Measurements from ENCODE around the gene GNPTG. TPM values are rescaled to one million over a fixed set of nuclear protein-coding genes. Genes with fewer than 3 reads are reported as not detected.

Gene GNPTG
- total RNA-seq, 1 donor = 69.1 TPM

- TF ChIP-seq, protein P1, sequence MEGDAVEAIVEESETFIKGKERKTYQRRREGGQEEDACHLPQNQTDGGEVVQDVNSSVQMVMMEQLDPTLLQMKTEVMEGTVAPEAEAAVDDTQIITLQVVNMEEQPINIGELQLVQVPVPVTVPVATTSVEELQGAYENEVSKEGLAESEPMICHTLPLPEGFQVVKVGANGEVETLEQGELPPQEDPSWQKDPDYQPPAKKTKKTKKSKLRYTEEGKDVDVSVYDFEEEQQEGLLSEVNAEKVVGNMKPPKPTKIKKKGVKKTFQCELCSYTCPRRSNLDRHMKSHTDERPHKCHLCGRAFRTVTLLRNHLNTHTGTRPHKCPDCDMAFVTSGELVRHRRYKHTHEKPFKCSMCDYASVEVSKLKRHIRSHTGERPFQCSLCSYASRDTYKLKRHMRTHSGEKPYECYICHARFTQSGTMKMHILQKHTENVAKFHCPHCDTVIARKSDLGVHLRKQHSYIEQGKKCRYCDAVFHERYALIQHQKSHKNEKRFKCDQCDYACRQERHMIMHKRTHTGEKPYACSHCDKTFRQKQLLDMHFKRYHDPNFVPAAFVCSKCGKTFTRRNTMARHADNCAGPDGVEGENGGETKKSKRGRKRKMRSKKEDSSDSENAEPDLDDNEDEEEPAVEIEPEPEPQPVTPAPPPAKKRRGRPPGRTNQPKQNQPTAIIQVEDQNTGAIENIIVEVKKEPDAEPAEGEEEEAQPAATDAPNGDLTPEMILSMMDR (IDR thresholded peaks at IDR 0.05; ENCODE audit: extremely low read depth, low read depth, low read length) = no peak
- Histone ChIP-seq H2AFZ (ENCODE audit: low read length) (no peak overlapping the region), H3K9me3 (ENCODE audit: low read depth, low read length) (no peaks in the 10 kb centered on the region), H3K4me1 (ENCODE audit: insufficient read depth, low read length) (peaks cover 23% of the 10 kb centered on the region), H3K27me3 (ENCODE audit: insufficient read depth, low read length) (no peaks in the 10 kb centered on the region), H3K4me3 (ENCODE audit: insufficient read depth, low read length) (no peak overlapping the region), H3K27ac (ENCODE audit: low read depth, low read length) (no peak overlapping the region), H3K36me3 (ENCODE audit: insufficient read depth, low read length) (peaks cover 59% of the 10 kb centered on the region), H4K20me1 (ENCODE audit: insufficient read depth, low read length) (peaks cover 84% of the 10 kb centered on the region), H3K79me2 (ENCODE audit: insufficient read depth, low read length) (peaks cover 98% of the 10 kb centered on the region), H3K4me2 (ENCODE audit: insufficient read depth, low read length) (no peak overlapping the region)
- DNase-seq (ENCODE audit: insufficient read length, low spot score, missing footprints) = peak; percentile 74
Observed at GRCh38 chr16:1315081-1316032, 36.4 kb upstream of the GNPTG start.

GRCh38 chr16:1316033-1316405, 35.7 kb upstream of the GNPTG start:
- peak; percentile 79 for DNase-seq (ENCODE audit: insufficient read length, low spot score, missing footprints)
- TF ChIP-seq, protein P1 (IDR thresholded peaks at IDR 0.05; ENCODE audit: extremely low read depth, low read depth, low read length) = no peak
- peaks cover 17% of the 10 kb centered on the region for H3K4me1 ChIP-seq (ENCODE audit: insufficient read depth, low read length)
- H3K27ac ChIP-seq (ENCODE audit: low read depth, low read length) = no peak overlapping the region
- H4K20me1 ChIP-seq (ENCODE audit: insufficient read depth, low read length) = peaks cover 83% of the 10 kb centered on the region
- peaks cover 94% of the 10 kb centered on the region for H3K79me2 ChIP-seq (ENCODE audit: insufficient read depth, low read length)
- H3K4me3 ChIP-seq (ENCODE audit: insufficient read depth, low read length) = no peak overlapping the region
- peaks cover 66% of the 10 kb centered on the region for H3K36me3 ChIP-seq (ENCODE audit: insufficient read depth, low read length)
- no peak overlapping the region for H2AFZ ChIP-seq (ENCODE audit: low read length)
- no peaks in the 10 kb centered on the region for H3K27me3 ChIP-seq (ENCODE audit: insufficient read depth, low read length)
- no peaks in the 10 kb centered on the region for H3K9me3 ChIP-seq (ENCODE audit: low read depth, low read length)
- H3K4me2 ChIP-seq (ENCODE audit: insufficient read depth, low read length) = no peak overlapping the region

DNA sequence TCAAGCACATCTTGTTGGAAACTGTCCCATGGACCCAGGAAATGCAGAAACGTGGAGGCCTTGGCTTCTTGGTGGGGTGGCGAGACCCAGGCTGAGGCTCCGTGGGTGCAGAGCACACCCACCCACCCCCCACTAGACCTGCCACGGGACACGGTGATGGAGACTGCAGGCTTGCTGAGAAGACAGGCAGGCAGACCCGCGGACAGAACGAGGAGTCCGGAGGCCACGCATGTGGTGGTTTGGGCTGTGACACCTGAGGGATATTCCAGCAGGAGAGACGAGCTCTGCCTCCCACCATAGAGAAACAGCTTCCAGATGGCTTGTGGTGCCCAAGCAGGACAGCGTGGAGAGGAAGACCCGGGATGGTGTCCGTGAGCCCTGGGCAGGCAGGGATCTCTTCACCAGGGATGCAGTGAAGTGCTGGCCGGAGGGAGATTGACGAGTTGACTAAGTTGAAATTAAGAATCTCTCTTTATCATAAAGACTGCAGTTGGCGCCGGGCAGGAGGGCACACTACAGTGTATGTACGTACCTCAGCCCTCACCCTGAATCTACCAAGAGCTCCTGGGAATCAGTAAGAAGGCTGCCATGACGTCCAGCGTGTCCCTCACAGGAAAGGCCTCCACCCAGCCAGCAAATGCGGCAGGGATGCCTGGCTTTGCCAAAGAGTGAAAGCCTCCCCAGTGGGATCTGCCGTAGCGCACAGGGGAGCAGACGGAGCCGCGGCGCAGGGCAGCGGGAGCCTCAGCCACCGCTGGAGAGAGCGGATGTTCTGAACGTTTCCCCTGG, 34.1 kb upstream of the GNPTG start:
- Histone ChIP-seq H3K9me3 (ENCODE audit: low read depth, low read length) (no peaks in the 10 kb centered on the region), H4K20me1 (ENCODE audit: insufficient read depth, low read length) (peaks cover 67% of the 10 kb centered on the region), H2AFZ (ENCODE audit: low read length) (no peak overlapping the region), H3K4me2 (ENCODE audit: insufficient read depth, low read length) (no peak overlapping the region), H3K27ac (ENCODE audit: low read depth, low read length) (no peak overlapping the region), H3K36me3 (ENCODE audit: insufficient read depth, low read length) (peaks cover 74% of the 10 kb centered on the region), H3K27me3 (ENCODE audit: insufficient read depth, low read length) (no peaks in the 10 kb centered on the region), H3K4me3 (ENCODE audit: insufficient read depth, low read length) (no peak overlapping the region), H3K79me2 (ENCODE audit: insufficient read depth, low read length) (peaks cover 78% of the 10 kb centered on the region), H3K4me1 (ENCODE audit: insufficient read depth, low read length) (peaks cover under 1% of the 10 kb centered on the region)
- DNase-seq (ENCODE audit: insufficient read length, low spot score, missing footprints) = peak; percentile 73
- TF ChIP-seq, protein P1 (IDR thresholded peaks at IDR 0.05; ENCODE audit: extremely low read depth, low read depth, low read length) = no peak

GRCh38 chr16:1318268-1318545, 33.5 kb upstream of the GNPTG start:
- peaks cover 75% of the 10 kb centered on the region for H3K36me3 ChIP-seq (ENCODE audit: insufficient read depth, low read length)
- H2AFZ ChIP-seq (ENCODE audit: low read length) = no peak overlapping the region
- TF ChIP-seq, protein P1 (IDR thresholded peaks at IDR 0.05; ENCODE audit: extremely low read depth, low read depth, low read length) = no peak
- no peak overlapping the region for H3K4me2 ChIP-seq (ENCODE audit: insufficient read depth, low read length)
- no peaks in the 10 kb centered on the region for H3K4me1 ChIP-seq (ENCODE audit: insufficient read depth, low read length)
- peaks cover 64% of the 10 kb centered on the region for H4K20me1 ChIP-seq (ENCODE audit: insufficient read depth, low read length)
- peak; percentile 76 for DNase-seq (ENCODE audit: insufficient read length, low spot score, missing footprints)
- H3K79me2 ChIP-seq (ENCODE audit: insufficient read depth, low read length) = peaks cover 72% of the 10 kb centered on the region
- H3K27me3 ChIP-seq (ENCODE audit: insufficient read depth, low read length) = no peaks in the 10 kb centered on the region
- no peaks in the 10 kb centered on the region for H3K9me3 ChIP-seq (ENCODE audit: low read depth, low read length)
- H3K4me3 ChIP-seq (ENCODE audit: insufficient read depth, low read length) = no peak overlapping the region
- H3K27ac ChIP-seq (ENCODE audit: low read depth, low read length) = no peak overlapping the region
